Suprapubic skin (tissue), 4 donors: ENCODE data around the gene NSMCE1. TPM values are rescaled to one million over a fixed set of nuclear protein-coding genes. Genes with fewer than 3 reads are reported as not detected.

Source experiments
- DNase-seq, 2 donors: peaks; one replicate each; pipeline ENCODE4 v3.0.0-alpha.2; 2019; ENCODE audit warnings: low spot score in 2 of 2
- H3K27ac ChIP-seq: fragments of 200-600 bp; sonication (generic); one replicate; pipeline ENCODE4 v1.5.1; 2019
- H3K27me3 ChIP-seq: fragments of 200-600 bp; sonication (generic); one replicate; pipeline ENCODE4 v1.5.1; 2019
- H3K36me3 ChIP-seq: fragments of 200-600 bp; sonication (generic); one replicate; pipeline ENCODE4 v1.5.1; 2019
- H3K4me1 ChIP-seq: fragments of 200-600 bp; sonication (generic); one replicate; pipeline ENCODE4 v1.5.1; 2019
- H3K4me3 ChIP-seq: fragments of 200-600 bp; sonication (generic); one replicate; pipeline ENCODE4 v1.5.1; 2019; ENCODE audit warnings: mild to moderate bottlenecking
- H3K9me3 ChIP-seq: fragments of 200-600 bp; sonication (generic); one replicate; pipeline ENCODE4 v1.5.1; 2019
- CTCF ChIP-seq, 2 donors: fragments of 200-600 bp in 1 of 2; fragments of 450-650 bp in 1 of 2; sonication (generic) in 1 of 2; IDR thresholded peaks; one replicate each; pipeline ENCODE4 v1.5.1; 2016 to 2019; ENCODE audit warnings: antibody characterized with exemption in 2 of 2, mild to moderate bottlenecking in 1 of 2, moderate library complexity in 1 of 2
- EP300 ChIP-seq: sonication (generic); formaldehyde crosslinking; IDR thresholded peaks from one replicate; pipeline ENCODE4 v1.6.1; 2017; ENCODE audit warnings: antibody characterized with exemption
- POLR2A ChIP-seq, 2 donors: fragments of 450-650 bp; IDR thresholded peaks; one replicate each; pipeline ENCODE4 v1.6.1; 2017; ENCODE audit warnings: antibody characterized with exemption in 2 of 2, mild to moderate bottlenecking in 2 of 2, moderate library complexity in 2 of 2
- POLR2AphosphoS5 ChIP-seq, 3 donors: sonication (generic); formaldehyde crosslinking; IDR thresholded peaks; one replicate each; pipeline ENCODE4 v1.6.1; 2017; ENCODE audit warnings: antibody characterized with exemption in 3 of 3
- WGBS: methylation state at CpG from one replicate; pipeline ENCODE4 v1.1.5; 2018; 5-methylcytosine and 5-hydroxymethylcytosine counted together
- total RNA-seq, 4 donors: library from RNA; depleted of rRNA; stranded (reverse); fragments of >200 nt; gene quantifications; one replicate each; pipeline ENCODE4 v1.1.0, GENCODE V29; 2016

Gene NSMCE1
- total RNA-seq, 4 donors from 2014 or later, result 23.0 to 32.2 (median 29.3) TPM

DNA sequence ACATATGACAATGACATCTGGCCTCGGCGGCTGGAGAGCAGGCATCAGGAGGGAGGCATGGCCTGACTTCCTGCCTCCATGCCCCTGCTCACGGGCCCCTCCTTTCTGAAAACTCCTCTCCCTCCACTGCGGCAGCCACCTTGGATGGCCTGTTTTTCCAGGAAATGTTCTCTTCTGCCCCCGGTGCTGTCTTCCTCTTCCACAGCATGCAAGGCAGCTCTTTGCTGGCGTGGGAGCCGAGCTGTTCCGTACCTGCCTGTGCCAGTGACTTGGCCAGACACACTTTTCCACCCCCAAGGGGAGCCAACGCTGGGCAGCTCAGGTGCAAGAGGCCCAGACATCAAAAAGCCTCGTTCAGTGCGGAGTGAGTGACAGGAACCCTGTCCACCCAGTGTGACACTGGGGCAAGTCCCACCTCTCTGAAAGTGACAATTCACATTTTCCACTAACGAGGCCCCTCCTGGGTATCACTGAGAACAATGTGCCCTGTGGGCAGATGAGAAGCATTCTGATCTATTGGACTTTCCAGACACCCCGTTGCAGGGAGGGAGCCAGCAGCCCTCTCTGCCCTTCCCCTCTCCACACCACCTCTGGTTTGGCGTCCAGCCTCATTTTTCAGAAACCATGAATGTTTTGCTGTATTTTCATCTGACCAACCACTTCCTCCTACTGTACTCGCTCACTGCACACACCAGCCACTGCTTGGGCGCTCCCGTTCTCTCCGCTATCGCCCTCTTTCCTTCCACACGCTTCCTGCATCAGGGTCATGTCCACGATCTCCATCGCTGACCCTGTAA, 31.2 kb downstream of the NSMCE1 start:
- no peaks in the 10 kb centered on the region for H3K9me3 ChIP-seq
- 55% methylated on average over 19 of the region's 22 CpGs for WGBS
- DNase-seq, result peak in 1 of 2 donors; percentile 68
- peak overlapping the region; percentile 79 for H3K27ac ChIP-seq
- peaks cover 58% of the 10 kb centered on the region for H3K4me1 ChIP-seq
- H3K4me3 ChIP-seq, result no peak overlapping the region
- TF ChIP-seq POLR2AphosphoS5 (IDR thresholded peaks at IDR 0.05), result no peak
- TF ChIP-seq EP300, result no peak
- no peak for TF ChIP-seq POLR2A (IDR thresholded peaks at IDR 0.05)
- H3K36me3 ChIP-seq, result peaks cover 7% of the 10 kb centered on the region
- H3K27me3 ChIP-seq, result no peaks in the 10 kb centered on the region

- Histone ChIP-seq H3K27me3 (no peaks in the 10 kb centered on the region), H3K4me3 (no peak overlapping the region), H3K4me1 (peaks cover 55% of the 10 kb centered on the region), H3K27ac (peak overlapping the region; percentile 79), H3K36me3 (peaks cover 7% of the 10 kb centered on the region), H3K9me3 (no peaks in the 10 kb centered on the region)
- DNase-seq, result peak in 1 of 2 donors; percentile 19
- TF ChIP-seq POLR2A (IDR thresholded peaks at IDR 0.05), result no peak
- TF ChIP-seq CTCF (IDR thresholded peaks at IDR 0.05), result no peak
- TF ChIP-seq EP300, result no peak
- no peak for TF ChIP-seq POLR2AphosphoS5 (IDR thresholded peaks at IDR 0.05)
- WGBS, result 60% methylated on average over 8 of the region's 8 CpGs
Observed at GRCh38 chr16:27236635-27237218, 31.8 kb downstream of the NSMCE1 start.

GRCh38 chr16:27235938-27236245, 32.7 kb downstream of the NSMCE1 start:
- Histone ChIP-seq H3K4me1 (peaks cover 49% of the 10 kb centered on the region), H3K4me3 (no peak overlapping the region), H3K9me3 (no peaks in the 10 kb centered on the region), H3K36me3 (peaks cover 6% of the 10 kb centered on the region), H3K27me3 (no peaks in the 10 kb centered on the region), H3K27ac (peak overlapping the region; percentile 79)
- no peak for DNase-seq
- TF ChIP-seq EP300, result no peak
- no peak for TF ChIP-seq CTCF (IDR thresholded peaks at IDR 0.05)
- no peak for TF ChIP-seq POLR2AphosphoS5 (IDR thresholded peaks at IDR 0.05)
- no peak for TF ChIP-seq POLR2A (IDR thresholded peaks at IDR 0.05)
- 87% methylated on average over 8 of the region's 8 CpGs for WGBS

- peak; percentile 94 to 96 for DNase-seq
- Histone ChIP-seq H3K4me3 (peak overlapping the region; percentile 3), H3K36me3 (peaks cover 10% of the 10 kb centered on the region), H3K27me3 (no peaks in the 10 kb centered on the region), H3K27ac (peak overlapping the region; percentile 79), H3K4me1 (peaks cover 49% of the 10 kb centered on the region), H3K9me3 (no peaks in the 10 kb centered on the region)
- TF ChIP-seq EP300 (no peak), POLR2AphosphoS5 (IDR thresholded peaks at IDR 0.05) (no peak), CTCF (IDR thresholded peaks at IDR 0.05) (peak; percentile 40 to 84), POLR2A (IDR thresholded peaks at IDR 0.05) (peak in 1 of 2 donors; percentile 18)
- WGBS, result 27% methylated on average over 23 of the region's 23 CpGs
Observed at GRCh38 chr16:27235055-27235937, 33.3 kb downstream of the NSMCE1 start.

DNA sequence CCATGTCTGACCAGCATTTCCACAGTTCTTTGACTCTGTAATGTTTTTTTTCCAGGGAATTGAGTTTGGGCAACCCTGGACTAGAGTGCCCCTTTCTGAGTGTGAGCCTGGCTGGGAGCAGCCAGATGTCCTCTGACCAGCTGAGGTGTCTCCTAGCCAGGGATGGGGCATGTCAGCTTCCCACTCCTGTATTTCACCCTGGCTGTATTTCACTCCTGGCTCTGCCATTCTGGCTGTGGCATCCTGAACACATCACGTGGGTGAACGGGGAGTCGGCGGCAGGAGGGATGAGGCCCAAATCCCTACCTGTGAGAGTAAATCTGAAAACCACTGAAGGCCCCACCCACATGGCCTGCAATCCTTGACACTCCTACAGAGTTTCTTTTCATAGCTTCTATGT, 34.0 kb downstream of the NSMCE1 start:
- H3K9me3 ChIP-seq, result no peaks in the 10 kb centered on the region
- peaks cover 52% of the 10 kb centered on the region for H3K4me1 ChIP-seq
- peak overlapping the region; percentile 79 for H3K27ac ChIP-seq
- H3K4me3 ChIP-seq, result no peak overlapping the region
- H3K27me3 ChIP-seq, result no peaks in the 10 kb centered on the region
- DNase-seq, result no peak
- TF ChIP-seq CTCF (IDR thresholded peaks at IDR 0.05) (no peak), POLR2A (IDR thresholded peaks at IDR 0.05) (no peak), POLR2AphosphoS5 (IDR thresholded peaks at IDR 0.05) (no peak), EP300 (no peak)
- peaks cover 14% of the 10 kb centered on the region for H3K36me3 ChIP-seq
- WGBS, result 14% methylated on average over 4 of the region's 4 CpGs
